Neural cell (in vitro differentiated cells): ENCODE measurements around the gene CDR2. TPM values are rescaled to one million over a fixed set of nuclear protein-coding genes. Genes with fewer than 3 reads are reported as not detected.

Source experiments
- H2AFZ ChIP-seq: fragments of 200-600, 300-800 bp; sonication (generic), shearing (Covaris generic); 2 replicates; pipeline ENCODE4 v1.6.0; 2014; ENCODE audit warnings: low read depth, mild to moderate bottlenecking, antibody characterized with exemption, low read length, moderate library complexity
- H3F3A ChIP-seq: fragments of 200-600 bp; shearing (Covaris generic); 2 replicates; pipeline ENCODE4 v1.6.1; 2016; ENCODE audit warnings: mild to moderate bottlenecking, moderate library complexity, mixed read lengths, antibody characterized with exemption, low read length; ENCODE audit not compliant: insufficient read depth, poor library complexity, severe bottlenecking
- H3K27ac ChIP-seq: fragments of 200-600, 300-800 bp; sonication (generic), shearing (Covaris generic); 2 replicates; pipeline ENCODE4 v1.5.1; 2014; ENCODE audit warnings: mild to moderate bottlenecking, low read length, moderate library complexity
- H3K27me3 ChIP-seq: fragments of 300-800, 200-600 bp; sonication (generic), shearing (Covaris generic); 2 replicates; pipeline ENCODE4 v1.6.0; 2014; ENCODE audit warnings: mild to moderate bottlenecking, low read depth, low read length, moderate library complexity; ENCODE audit not compliant: insufficient read depth
- H3K36me3 ChIP-seq: fragments of 300-800, 200-600 bp; sonication (generic), shearing (Covaris generic); 2 replicates; pipeline ENCODE4 v1.5.1; 2014; ENCODE audit warnings: mild to moderate bottlenecking, antibody characterized with exemption, low read length, moderate library complexity; ENCODE audit not compliant: insufficient read depth
- H3K4me2 ChIP-seq: fragments of 300-800, 200-600 bp; sonication (generic), shearing (Covaris generic); 2 replicates; pipeline ENCODE4 v1.6.0; 2014; ENCODE audit warnings: mild to moderate bottlenecking, low read length
- H3K4me3 ChIP-seq: fragments of 300-800, 200-600 bp; sonication (generic), shearing (Covaris generic); 2 replicates; pipeline ENCODE4 v1.5.1; 2014; ENCODE audit warnings: mild to moderate bottlenecking, low read length, moderate library complexity
- H3K79me2 ChIP-seq: fragments of 200-600 bp; shearing (Covaris generic); replicated peaks from 2 replicates; pipeline ENCODE4 v1.6.0; 2014; ENCODE audit warnings: mild to moderate bottlenecking, low read length, moderate library complexity; ENCODE audit not compliant: insufficient read depth
- H3K9ac ChIP-seq: fragments of 300-800, 200-600 bp; sonication (generic), shearing (Covaris generic); 2 replicates; pipeline ENCODE4 v1.6.1; 2016; ENCODE audit warnings: mild to moderate bottlenecking, low read length, mixed read lengths
- H3K9me2 ChIP-seq: fragments of 200-600 bp; shearing (Covaris generic); 2 replicates; pipeline ENCODE4 v1.6.1; 2016; ENCODE audit warnings: mild to moderate bottlenecking, low read length, mixed read lengths; ENCODE audit not compliant: insufficient read depth
- H3K9me3 ChIP-seq: fragments of 200-600, 300-800 bp; sonication (generic), shearing (Covaris generic); 2 replicates; pipeline ENCODE4 v1.6.1; 2016; ENCODE audit warnings: mild to moderate bottlenecking, mixed run types, low read length, moderate library complexity, mixed read lengths
- H4K20me1 ChIP-seq: fragments of 200-600 bp; shearing (Covaris generic); 2 replicates; pipeline ENCODE4 v1.6.1; 2016; ENCODE audit warnings: mild to moderate bottlenecking, mixed run types; ENCODE audit not compliant: insufficient read depth
- CTCF ChIP-seq: fragments of 450-650 bp; IDR thresholded peaks from 2 replicates; pipeline ENCODE4 v1.5.1; 2014; ENCODE audit warnings: antibody characterized with exemption, mild to moderate bottlenecking, moderate library complexity; ENCODE audit not compliant: poor library complexity, severe bottlenecking
- EP300 ChIP-seq: fragments of 450-650 bp; conservative IDR thresholded peaks from 2 replicates; pipeline ENCODE4 v1.6.1; 2014; ENCODE audit warnings: antibody characterized with exemption, mild to moderate bottlenecking, moderate library complexity; ENCODE audit not compliant: poor library complexity, severe bottlenecking
- EZH2 ChIP-seq: fragments of 200-600, 300-800 bp; shearing (Covaris generic), sonication (generic); IDR thresholded peaks from 2 replicates; pipeline ENCODE4 v1.6.1; 2014; ENCODE audit warnings: antibody characterized with exemption, low read length, borderline replicate concordance, mild to moderate bottlenecking; ENCODE audit not compliant: insufficient read depth, poor library complexity, severe bottlenecking
- MXI1 ChIP-seq: fragments of 450-650 bp; conservative IDR thresholded peaks from 2 replicates; pipeline ENCODE4 v1.6.1; 2014; ENCODE audit warnings: antibody characterized with exemption, mild to moderate bottlenecking; ENCODE audit not compliant: poor library complexity, severe bottlenecking
- POLR2AphosphoS5 ChIP-seq: IDR thresholded peaks from 2 replicates; pipeline ENCODE4 v1.6.1; 2012
- RAD21 ChIP-seq: fragments of 450-650 bp; conservative IDR thresholded peaks from 2 replicates; pipeline ENCODE4 v1.6.1; 2014; ENCODE audit warnings: antibody characterized with exemption, mild to moderate bottlenecking, moderate library complexity
- REST ChIP-seq: IDR thresholded peaks from 2 replicates; pipeline ENCODE4 v1.6.1; 2012; ENCODE audit warnings: borderline replicate concordance
- SMC3 ChIP-seq: fragments of 450-650 bp; conservative IDR thresholded peaks from 2 replicates; pipeline ENCODE4 v1.6.1; 2014; ENCODE audit warnings: antibody characterized with exemption, mild to moderate bottlenecking, moderate library complexity; ENCODE audit not compliant: poor library complexity
- TAF1 ChIP-seq: IDR thresholded peaks from 2 replicates; pipeline ENCODE4 v1.6.1; 2012; ENCODE audit warnings: low read depth
- polyA plus RNA-seq: library from polyadenylated mRNA; depleted of rRNA; stranded (reverse); fragments of >200 nt; gene quantifications from 2 replicates; pipeline ENCODE4 v1.2.3, GENCODE V29; 2014

The CDR2 gene
- polyA plus RNA-seq, 1 donor from 2014 or later = 17.8 TPM

GRCh38 chr16:22407486-22407885, 33.1 kb upstream of the CDR2 start:
- no peak overlapping the region for H3K4me2 ChIP-seq
- H3K27me3 ChIP-seq = no peaks in the 10 kb centered on the region
- TF ChIP-seq EP300 (no peak), CTCF (no peak), POLR2AphosphoS5 (no peak), SMC3 (no peak), MXI1 (no peak), TAF1 (no peak), RAD21 (no peak), REST (no peak), EZH2 (no peak)
- H2AFZ ChIP-seq = no peak overlapping the region
- no peaks in the 10 kb centered on the region for H3F3A ChIP-seq
- H3K9me2 ChIP-seq = no peaks in the 10 kb centered on the region
- no peak overlapping the region for H3K27ac ChIP-seq
- H3K9ac ChIP-seq = no peak overlapping the region
- H3K79me2 ChIP-seq = no peaks in the 10 kb centered on the region
- H3K4me3 ChIP-seq = no peak overlapping the region
- no peaks in the 10 kb centered on the region for H3K36me3 ChIP-seq
- no peaks in the 10 kb centered on the region for H3K9me3 ChIP-seq
- H4K20me1 ChIP-seq = no peaks in the 10 kb centered on the region

GRCh38 chr16:22402191-22402590, 27.8 kb upstream of the CDR2 start:
- TF ChIP-seq SMC3 (no peak), TAF1 (no peak)
- no peak overlapping the region for H3K4me2 ChIP-seq
- no peaks in the 10 kb centered on the region for H3K27me3 ChIP-seq
- H3K79me2 ChIP-seq = no peaks in the 10 kb centered on the region
- H3F3A ChIP-seq = no peaks in the 10 kb centered on the region
- H3K9ac ChIP-seq = no peak overlapping the region
- H4K20me1 ChIP-seq = no peaks in the 10 kb centered on the region
- H2AFZ ChIP-seq = no peak overlapping the region
- no peak overlapping the region for H3K4me3 ChIP-seq
- no peak overlapping the region for H3K27ac ChIP-seq
- no peaks in the 10 kb centered on the region for H3K9me3 ChIP-seq
- no peaks in the 10 kb centered on the region for H3K9me2 ChIP-seq
- H3K36me3 ChIP-seq = no peaks in the 10 kb centered on the region

- no peak overlapping the region for H3K4me3 ChIP-seq
- H3F3A ChIP-seq = no peaks in the 10 kb centered on the region
- no peak overlapping the region for H2AFZ ChIP-seq
- no peaks in the 10 kb centered on the region for H3K9me2 ChIP-seq
- TF ChIP-seq RAD21 (no peak), EP300 (no peak), SMC3 (no peak), MXI1 (no peak), EZH2 (no peak), TAF1 (no peak), CTCF (no peak), REST (no peak), POLR2AphosphoS5 (no peak)
- no peaks in the 10 kb centered on the region for H4K20me1 ChIP-seq
- no peaks in the 10 kb centered on the region for H3K36me3 ChIP-seq
- no peaks in the 10 kb centered on the region for H3K27me3 ChIP-seq
- no peaks in the 10 kb centered on the region for H3K79me2 ChIP-seq
- no peaks in the 10 kb centered on the region for H3K9me3 ChIP-seq
- no peak overlapping the region for H3K9ac ChIP-seq
- no peak overlapping the region for H3K27ac ChIP-seq
- H3K4me2 ChIP-seq = no peak overlapping the region
Observed at GRCh38 chr16:22400900-22401299, 26.5 kb upstream of the CDR2 start.
